Hepatocyte (in vitro differentiated cells): Measurements from ENCODE around the gene ZNRF3. TPM values are rescaled to one million over a fixed set of nuclear protein-coding genes. Genes with fewer than 3 reads are reported as not detected.
"Not testable (repeated sequence)": the region's sequence is repeated elsewhere in the genome, so short reads cannot be mapped to it uniquely, and the experiment has no call there.

Experiments used
- DNase-seq: peaks from one replicate; pipeline ENCODE4 v3.0.0-alpha.2; 2016; ENCODE audit warnings: low spot score
- H2AFZ ChIP-seq: fragments of 200-600 bp; sonication (generic); 2 replicates; pipeline ENCODE4 v1.6.0; 2016; ENCODE audit warnings: antibody characterized with exemption, mild to moderate bottlenecking
- H3K27ac ChIP-seq: fragments of 200-600 bp; sonication (generic); 2 replicates; pipeline ENCODE4 v1.5.1; 2016; ENCODE audit warnings: mild to moderate bottlenecking
- H3K27me3 ChIP-seq: fragments of 200-600 bp; sonication (generic); 2 replicates; pipeline ENCODE4 v1.6.1; 2016
- H3K36me3 ChIP-seq: fragments of 200-600 bp; sonication (generic); replicated peaks from 2 replicates; pipeline ENCODE4 v1.5.1; 2016; ENCODE audit warnings: low read depth; ENCODE audit not compliant: insufficient read depth
- H3K4me1 ChIP-seq: fragments of 200-600 bp; sonication (generic); 2 replicates; pipeline ENCODE4 v1.5.1; 2016; ENCODE audit warnings: mild to moderate bottlenecking, moderate library complexity; ENCODE audit not compliant: insufficient read depth
- H3K4me2 ChIP-seq: fragments of 200-600 bp; sonication (generic); 2 replicates; pipeline ENCODE4 v1.6.0; 2016
- H3K4me3 ChIP-seq: fragments of 200-600 bp; sonication (generic); 2 replicates; pipeline ENCODE4 v1.5.1; 2016; ENCODE audit warnings: mild to moderate bottlenecking
- H3K79me2 ChIP-seq: fragments of 200-600 bp; sonication (generic); 2 replicates; pipeline ENCODE4 v1.6.0; 2017; ENCODE audit warnings: mild to moderate bottlenecking
- H3K9me2 ChIP-seq: fragments of 200-600 bp; sonication (generic); replicated peaks from 2 replicates; pipeline ENCODE4 v1.6.0; 2017; ENCODE audit warnings: mild to moderate bottlenecking; ENCODE audit not compliant: insufficient read depth
- H3K9me3 ChIP-seq: fragments of 200-600 bp; sonication (generic); 2 replicates; pipeline ENCODE4 v1.5.1; 2016; ENCODE audit warnings: low read depth, mild to moderate bottlenecking
- H4K20me1 ChIP-seq: fragments of 200-600 bp; sonication (generic); 2 replicates; pipeline ENCODE4 v1.6.0; 2016; ENCODE audit warnings: mild to moderate bottlenecking; ENCODE audit not compliant: insufficient read depth, poor library complexity, severe bottlenecking
- CTCF ChIP-seq: fragments of 200-600 bp; sonication (generic); IDR thresholded peaks from 2 replicates; pipeline ENCODE4 v1.5.1; 2016; ENCODE audit warnings: antibody characterized with exemption, mild to moderate bottlenecking; ENCODE audit not compliant: poor library complexity
- EZH2 ChIP-seq: fragments of 200-600 bp; sonication (generic); IDR thresholded peaks from 2 replicates; pipeline ENCODE4 v1.6.1; 2016; ENCODE audit warnings: antibody characterized with exemption, mild to moderate bottlenecking, borderline replicate concordance
- EZH2phosphoT487 ChIP-seq: fragments of 200-600 bp; sonication (generic); IDR thresholded peaks from one replicate; pipeline ENCODE4 v1.6.1; 2018; ENCODE audit warnings: antibody characterized with exemption, mild to moderate bottlenecking, low read depth, moderate library complexity; ENCODE audit not compliant: unreplicated experiment, severe bottlenecking
- WGBS: methylation state at CpG from one replicate; pipeline ENCODE4 v1.1.6; 2016; ENCODE audit warnings: low lambda C conversion rate; ENCODE audit errors: missing lambda C conversion rate; 5-methylcytosine and 5-hydroxymethylcytosine counted together
- polyA plus RNA-seq: library from polyadenylated mRNA; unstranded; fragments of >200 nt; fragmentation: Nextera tagmentation; extraction: Ambion mirVana; gene quantifications from 2 replicates; pipeline ENCODE4 v1.2.1, GENCODE V29; 2016
- total RNA-seq: library from RNA; depleted of rRNA; stranded (reverse); fragments of >200 nt; gene quantifications from 2 replicates; pipeline ENCODE4 v1.2.3, GENCODE V29; 2014

The ZNRF3 gene
- total and polyA plus RNA-seq, 2 experiments from 2014 or later = 8.9 to 14.7 TPM

GRCh38 chr22:28857288-28857687 is 26.1 kb upstream of the ZNRF3 start:
- no peaks in the 10 kb centered on the region for H3K79me2 ChIP-seq

DNA sequence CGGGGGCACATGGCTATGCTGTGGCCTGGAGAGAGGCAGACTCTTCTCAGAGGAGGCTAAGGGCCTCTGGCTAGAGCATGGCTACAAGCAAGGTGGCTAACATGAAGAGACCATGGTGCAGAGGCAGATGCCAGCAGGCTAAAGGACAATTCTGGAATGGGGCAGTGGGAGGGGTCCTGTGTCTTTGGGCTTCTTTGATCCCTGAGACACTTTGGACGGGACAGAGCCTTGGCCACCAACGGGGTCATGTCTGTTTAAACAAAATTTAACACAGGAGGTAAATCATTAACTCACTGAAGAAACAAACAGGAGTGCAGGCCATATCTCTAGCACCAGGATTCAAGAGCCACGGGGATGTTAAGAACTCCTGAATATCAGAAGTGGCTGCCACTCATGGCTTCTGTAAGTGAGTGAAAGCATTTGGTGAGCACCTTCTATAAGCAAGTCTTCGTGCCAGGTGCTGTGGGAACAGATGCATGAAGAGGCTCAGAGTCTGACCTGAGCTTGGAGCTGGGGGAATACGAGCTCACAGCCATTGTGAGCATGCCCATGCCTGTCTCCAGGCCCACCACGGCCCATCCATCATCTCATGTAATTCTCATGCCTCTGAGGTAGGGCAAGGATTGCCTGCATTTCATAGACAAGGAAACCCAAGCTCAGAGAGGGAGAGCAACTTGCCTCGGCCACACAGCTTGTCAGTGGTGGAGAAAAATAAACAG is 18.3 kb upstream of the ZNRF3 start:
- TF ChIP-seq EZH2phosphoT487 (no peak), EZH2 (no peak), CTCF (no peak)
- no peaks in the 10 kb centered on the region for H3K9me3 ChIP-seq
- no peak overlapping the region for H2AFZ ChIP-seq
- DNase-seq = peak; percentile 10
- no peaks in the 10 kb centered on the region for H3K36me3 ChIP-seq
- H3K27me3 ChIP-seq = no peaks in the 10 kb centered on the region
- no peaks in the 10 kb centered on the region for H4K20me1 ChIP-seq
- 60% methylated on average over 8 of the region's 8 CpGs for WGBS
- peak overlapping the region; percentile 53 for H3K4me2 ChIP-seq
- no peaks in the 10 kb centered on the region for H3K79me2 ChIP-seq
- peaks cover 9% of the 10 kb centered on the region for H3K4me1 ChIP-seq
- H3K27ac ChIP-seq = peak overlapping the region; percentile 15
- H3K9me2 ChIP-seq = no peaks in the 10 kb centered on the region
- no peak overlapping the region for H3K4me3 ChIP-seq

More at GRCh38 chr22:28857288-28857687, 26.1 kb upstream of the ZNRF3 start:
- no peak overlapping the region for H3K4me3 ChIP-seq
- no peaks in the 10 kb centered on the region for H3K27me3 ChIP-seq
- 78% methylated on average over 6 of the region's 6 CpGs for WGBS
- H3K4me1 ChIP-seq = no peaks in the 10 kb centered on the region
- DNase-seq = no peak
- no peak for TF ChIP-seq EZH2phosphoT487
- no peak for TF ChIP-seq EZH2
- TF ChIP-seq CTCF = no peak
- H3K9me3 ChIP-seq = no peaks in the 10 kb centered on the region
- no peak overlapping the region for H2AFZ ChIP-seq
- H3K9me2 ChIP-seq = no peaks in the 10 kb centered on the region
- no peak overlapping the region for H3K4me2 ChIP-seq
- H4K20me1 ChIP-seq = no peaks in the 10 kb centered on the region
- no peak overlapping the region for H3K27ac ChIP-seq
- no peaks in the 10 kb centered on the region for H3K36me3 ChIP-seq

- DNase-seq = no peak
- H3K9me2 ChIP-seq = no peaks in the 10 kb centered on the region
- H3K4me1 ChIP-seq = peaks cover 9% of the 10 kb centered on the region
- H3K4me2 ChIP-seq = no peak overlapping the region
- no peaks in the 10 kb centered on the region for H3K36me3 ChIP-seq
- no peak overlapping the region for H3K4me3 ChIP-seq
- H2AFZ ChIP-seq = no peak overlapping the region
- H3K27ac ChIP-seq = no peak overlapping the region
- no peaks in the 10 kb centered on the region for H3K27me3 ChIP-seq
- H4K20me1 ChIP-seq = no peaks in the 10 kb centered on the region
- no peaks in the 10 kb centered on the region for H3K79me2 ChIP-seq
- no peaks in the 10 kb centered on the region for H3K9me3 ChIP-seq
- WGBS = 85% methylated on average over 3 of the region's 3 CpGs
- TF ChIP-seq CTCF (no peak), EZH2 (no peak), EZH2phosphoT487 (no peak)
Observed at GRCh38 chr22:28867191-28867590, 16.2 kb upstream of the ZNRF3 start.

GRCh38 chr22:28868389-28868788 is 15.0 kb upstream of the ZNRF3 start:
- not testable (repeated sequence) for H3K4me1 ChIP-seq, H3K27ac ChIP-seq, H3K9me2 ChIP-seq, H3K27me3 ChIP-seq, H3K4me2 ChIP-seq, H4K20me1 ChIP-seq, H3K4me3 ChIP-seq, H3K9me3 ChIP-seq, H3K79me2 ChIP-seq, H2AFZ ChIP-seq, DNase-seq, H3K36me3 ChIP-seq
- 86% methylated on average over 8 of the region's 8 CpGs for WGBS
